AG04449 (cell line): Measurements from ENCODE around the gene CCL13.

Source experiments
- CTCF ChIA-PET: fragments of 350-600 bp; formaldehyde crosslinking; extraction: SDS; loops from one replicate; lab custom pipeline; 2021; ENCODE audit warnings: antibody characterized with exemption; lab: Yijun Ruan, JAX
- POLR2A ChIA-PET: fragments of 400-600, 350-600 bp; formaldehyde crosslinking; extraction: SDS; loops from one replicate; lab custom pipeline; 2020; ENCODE audit warnings: antibody characterized with exemption, inconsistent platforms; lab: Yijun Ruan, JAX
- DNase-seq: peaks from one replicate; pipeline ENCODE4 v3.0.0-alpha.2; 2010; ENCODE audit warnings: low read depth, low spot score
- H3K4me3 ChIP-seq: 2 replicates; pipeline ENCODE4 v1.5.1; 2011; ENCODE audit warnings: low read depth, mild to moderate bottlenecking, control low read depth, low read length
- TF ChIP-seq, protein P1 (sequence below): IDR thresholded peaks from one replicate; pipeline ENCODE4 v1.5.1; 2011; ENCODE audit warnings: mild to moderate bottlenecking, moderate library complexity, low read length, control low read depth, inconsistent platforms; ENCODE audit not compliant: insufficient read depth; ENCODE audit errors: missing control alignments

The CCL13 gene

DNA sequence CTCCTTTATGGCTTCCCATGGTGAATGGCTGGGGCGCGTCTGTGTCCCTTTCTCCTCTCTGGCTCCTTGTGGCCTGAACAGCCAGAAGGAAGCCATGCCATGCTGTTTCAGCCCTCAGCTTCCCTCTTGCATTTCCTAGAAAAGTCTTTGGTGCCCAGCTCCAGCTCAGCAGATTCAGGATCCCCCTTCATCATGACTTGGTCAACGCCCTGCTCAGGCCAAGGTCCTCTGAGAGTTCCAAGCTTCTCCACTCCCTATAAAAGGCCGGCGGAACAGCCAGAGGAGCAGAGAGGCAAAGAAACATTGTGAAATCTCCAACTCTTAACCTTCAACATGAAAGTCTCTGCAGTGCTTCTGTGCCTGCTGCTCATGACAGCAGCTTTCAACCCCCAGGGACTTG lies at the start of gene CCL13:
TSS of gene CCL13 (plus strand) at position 287 of the 400 bp plus-strand sequence. CDS start at position 334, 47 bp downstream.
- ChIA-PET CTCF (interaction anchor here (1.0 to 14.0 kb wide), 7 partner anchors 12 to 185 kb away, joined by 3 to 811 read pairs (median 3); no protein-coding TSS in a partner anchor), POLR2A (no interaction called here)
- TF ChIP-seq, protein P1, sequence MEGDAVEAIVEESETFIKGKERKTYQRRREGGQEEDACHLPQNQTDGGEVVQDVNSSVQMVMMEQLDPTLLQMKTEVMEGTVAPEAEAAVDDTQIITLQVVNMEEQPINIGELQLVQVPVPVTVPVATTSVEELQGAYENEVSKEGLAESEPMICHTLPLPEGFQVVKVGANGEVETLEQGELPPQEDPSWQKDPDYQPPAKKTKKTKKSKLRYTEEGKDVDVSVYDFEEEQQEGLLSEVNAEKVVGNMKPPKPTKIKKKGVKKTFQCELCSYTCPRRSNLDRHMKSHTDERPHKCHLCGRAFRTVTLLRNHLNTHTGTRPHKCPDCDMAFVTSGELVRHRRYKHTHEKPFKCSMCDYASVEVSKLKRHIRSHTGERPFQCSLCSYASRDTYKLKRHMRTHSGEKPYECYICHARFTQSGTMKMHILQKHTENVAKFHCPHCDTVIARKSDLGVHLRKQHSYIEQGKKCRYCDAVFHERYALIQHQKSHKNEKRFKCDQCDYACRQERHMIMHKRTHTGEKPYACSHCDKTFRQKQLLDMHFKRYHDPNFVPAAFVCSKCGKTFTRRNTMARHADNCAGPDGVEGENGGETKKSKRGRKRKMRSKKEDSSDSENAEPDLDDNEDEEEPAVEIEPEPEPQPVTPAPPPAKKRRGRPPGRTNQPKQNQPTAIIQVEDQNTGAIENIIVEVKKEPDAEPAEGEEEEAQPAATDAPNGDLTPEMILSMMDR = no peak
- H3K4me3 ChIP-seq = no peak within 1 kb of the TSS
- DNase-seq = no peak

DNA sequence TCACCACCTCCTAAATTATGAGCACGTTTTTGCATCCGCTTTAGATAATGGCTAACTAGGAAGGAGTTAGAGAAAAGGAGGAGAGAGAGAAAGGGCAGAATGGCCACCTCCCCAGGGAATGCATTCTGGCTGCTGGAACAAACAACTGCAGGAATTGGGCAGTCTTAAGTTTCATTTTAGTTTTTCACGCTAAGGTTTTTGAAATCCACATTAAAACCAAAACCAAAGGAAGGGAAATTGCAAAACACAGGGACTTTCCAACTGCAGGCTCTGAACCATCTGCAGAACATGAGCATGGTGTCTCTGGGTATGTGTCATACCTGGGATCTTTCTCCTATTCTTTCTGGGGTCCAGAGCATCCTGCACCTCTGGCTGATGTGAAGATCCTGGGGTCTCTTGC lies 49.2 kb upstream of the CCL13 start:
- POLR2A ChIA-PET = no interaction called here
- CTCF ChIA-PET = interaction anchor here (0.8 to 14.9 kb wide), 16 partner anchors 13 to 111 kb away, joined by 3 to 183 read pairs (median 3); partner anchors contain the start of gene CCL1
- H3K4me3 ChIP-seq = no peak overlapping the region
- TF ChIP-seq, protein P1 = no peak
- DNase-seq = no peak

DNA sequence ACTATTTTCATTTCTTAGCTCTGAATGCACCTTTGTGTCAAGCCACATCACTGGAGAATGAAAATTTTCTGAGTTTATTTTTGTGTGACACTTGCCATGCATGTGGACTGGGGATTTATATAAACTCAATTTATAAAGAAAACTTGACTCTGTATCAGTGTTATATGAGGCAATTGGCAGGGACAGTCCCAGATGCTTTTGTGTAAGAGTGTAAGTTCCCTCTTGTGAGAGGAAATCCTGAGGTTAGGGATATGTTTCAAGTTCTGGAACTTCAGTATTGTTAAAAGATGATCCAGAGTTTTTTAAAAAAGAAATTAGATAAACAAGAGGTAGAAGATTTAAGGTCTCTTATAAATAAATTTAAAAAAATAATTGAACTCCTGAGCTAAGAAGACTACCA lies 47.9 kb upstream of the CCL13 start:
- TF ChIP-seq, protein P1 = no peak
- DNase-seq = no peak
- no peak overlapping the region for H3K4me3 ChIP-seq
- CTCF ChIA-PET = interaction anchor here (0.8 to 14.9 kb wide), 6 partner anchors 8 to 137 kb away, joined by 3 to 183 read pairs (median 6); partner anchors contain the start of gene CCL1
- POLR2A ChIA-PET = no interaction called here

DNA sequence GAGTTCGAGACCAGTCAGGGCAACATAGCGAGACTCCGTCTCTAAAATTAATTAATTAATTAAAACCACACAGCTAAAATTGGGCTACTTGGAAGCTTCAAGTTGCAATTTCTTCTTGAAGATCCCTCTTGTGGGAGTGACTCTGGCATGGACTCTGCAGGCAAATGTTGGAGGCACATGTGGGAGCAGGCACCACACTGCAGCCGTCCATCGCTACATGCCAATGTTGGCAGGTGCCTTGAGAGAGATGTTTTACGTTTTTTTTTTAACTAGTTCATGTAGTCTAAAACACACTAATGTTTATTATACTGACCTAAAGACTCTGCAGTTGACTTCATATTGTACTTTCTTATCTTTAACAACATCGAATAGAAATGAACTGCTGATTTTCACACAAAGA lies 45.0 kb upstream of the CCL13 start:
- no peak overlapping the region for H3K4me3 ChIP-seq
- CTCF ChIA-PET = interaction anchor here (1.1 to 14.9 kb wide), 3 partner anchors 11 to 109 kb away, joined by 3 to 183 read pairs (median 163); partner anchors contain the start of gene CCL1
- DNase-seq = no peak
- POLR2A ChIA-PET = no interaction called here
- TF ChIP-seq, protein P1 = no peak

DNA sequence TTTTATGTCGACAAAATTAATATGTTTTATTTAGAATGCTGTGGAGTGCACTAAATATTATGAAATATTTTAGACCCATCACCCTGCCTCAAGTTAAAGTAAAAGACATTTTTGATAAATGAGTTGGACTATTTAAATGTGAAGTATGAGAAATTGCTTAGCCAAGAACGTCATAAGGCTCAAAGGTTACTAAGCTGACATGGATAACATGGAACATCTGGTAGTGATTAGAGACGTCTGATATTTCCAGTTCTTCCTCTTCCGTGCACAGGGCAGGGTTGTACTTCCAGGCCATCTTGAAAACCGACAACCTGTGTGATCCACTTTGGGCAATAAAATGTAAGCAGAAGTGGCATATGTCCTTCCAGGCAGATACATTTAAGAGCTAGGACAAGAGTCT lies 44.2 kb upstream of the CCL13 start:
- TF ChIP-seq, protein P1 = no peak
- no peak overlapping the region for H3K4me3 ChIP-seq
- ChIA-PET CTCF (interaction anchor here (1.0 to 14.9 kb wide), 4 partner anchors 8 to 110 kb away, joined by 3 to 183 read pairs (median 84); partner anchors contain the start of gene CCL1), POLR2A (no interaction called here)
- DNase-seq = peak; percentile 52

DNA sequence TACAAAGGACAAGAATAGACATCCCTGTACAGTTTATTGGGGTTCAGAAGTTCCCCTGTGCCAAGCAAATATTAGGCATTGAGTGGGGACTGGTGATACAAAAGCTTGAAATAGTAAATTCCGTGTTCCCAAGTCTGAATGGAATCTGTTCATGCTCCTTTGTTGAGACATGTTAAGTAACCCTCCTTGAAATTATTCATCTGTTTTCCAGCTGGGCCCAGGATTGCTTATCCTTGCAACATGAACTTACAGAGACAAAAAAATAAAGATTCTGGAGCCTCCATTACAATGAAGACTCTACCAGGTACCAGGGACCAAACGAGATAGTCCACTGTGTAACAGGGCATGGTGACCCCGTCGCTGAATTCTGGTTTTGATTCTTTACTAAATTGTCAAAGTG lies 43.1 kb upstream of the CCL13 start:
- TF ChIP-seq, protein P1 = no peak
- ChIA-PET POLR2A (no interaction called here), CTCF (interaction anchor here (0.5 to 14.9 kb wide), 5 partner anchors 9 to 116 kb away, joined by 3 to 183 read pairs (median 5); partner anchors contain the start of gene CCL1)
- no peak for DNase-seq
- no peak overlapping the region for H3K4me3 ChIP-seq
